Esophagus (tissue), 2 donors: ENCODE data around the gene MRPS31. TPM values are rescaled to one million over a fixed set of nuclear protein-coding genes. Genes with fewer than 3 reads are reported as not detected.

Experiments used
- H3K27ac ChIP-seq, 2 donors: one replicate each; pipeline ENCODE4 v1.5.1; 2013; ENCODE audit warnings: low read depth in 2 of 2, mild to moderate bottlenecking in 2 of 2, inconsistent platforms in 1 of 2, low read length in 1 of 2, moderate library complexity in 1 of 2
- H3K27me3 ChIP-seq, 2 donors: one replicate each; pipeline ENCODE4 v1.6.1; 2013; ENCODE audit warnings: low read length in 2 of 2, control low read depth in 1 of 2, mild to moderate bottlenecking in 1 of 2; ENCODE audit not compliant: insufficient read depth in 2 of 2, control insufficient read depth in 1 of 2
- H3K36me3 ChIP-seq, 2 donors: one replicate each; pipeline ENCODE4 v1.6.1; 2013; ENCODE audit warnings: low read length in 1 of 2; ENCODE audit not compliant: control insufficient read depth in 2 of 2, insufficient read depth in 2 of 2
- H3K4me1 ChIP-seq, 2 donors: one replicate each; pipeline ENCODE4 v1.6.1; 2013; ENCODE audit warnings: low read length in 1 of 2; ENCODE audit not compliant: control insufficient read depth in 2 of 2, insufficient read depth in 2 of 2
- H3K4me3 ChIP-seq, 2 donors: one replicate each; pipeline ENCODE4 v1.5.1; 2013; ENCODE audit warnings: low read length in 2 of 2, mild to moderate bottlenecking in 2 of 2, low read depth in 1 of 2, moderate library complexity in 1 of 2
- H3K9me3 ChIP-seq, 2 donors: one replicate each; pipeline ENCODE4 v1.6.1; 2013; ENCODE audit warnings: mild to moderate bottlenecking in 2 of 2, low read depth in 1 of 2, low read length in 1 of 2, moderate library complexity in 1 of 2; ENCODE audit not compliant: control insufficient read depth in 2 of 2, insufficient read depth in 1 of 2
- WGBS, 2 donors: extraction: QIAGEN DNeasy Blood & Tissue Kit; methylation state at CpG; one replicate each; pipeline ENCODE4 v1.1.7; 2013; 5-methylcytosine and 5-hydroxymethylcytosine counted together
- polyA plus RNA-seq, 2 donors: library from polyadenylated mRNA; stranded (reverse); fragments of 200-250 nt; gene quantifications; one replicate each; pipeline ENCODE4 v1.2.3, GENCODE V29; 2013
- donor health status: healthy with polysubstance abuse.
- donor health status: Bipolar disorder and iron deficiency.

MRPS31 gene
- polyA plus RNA-seq, 2 donors: 18.6 to 33.4 TPM

DNA sequence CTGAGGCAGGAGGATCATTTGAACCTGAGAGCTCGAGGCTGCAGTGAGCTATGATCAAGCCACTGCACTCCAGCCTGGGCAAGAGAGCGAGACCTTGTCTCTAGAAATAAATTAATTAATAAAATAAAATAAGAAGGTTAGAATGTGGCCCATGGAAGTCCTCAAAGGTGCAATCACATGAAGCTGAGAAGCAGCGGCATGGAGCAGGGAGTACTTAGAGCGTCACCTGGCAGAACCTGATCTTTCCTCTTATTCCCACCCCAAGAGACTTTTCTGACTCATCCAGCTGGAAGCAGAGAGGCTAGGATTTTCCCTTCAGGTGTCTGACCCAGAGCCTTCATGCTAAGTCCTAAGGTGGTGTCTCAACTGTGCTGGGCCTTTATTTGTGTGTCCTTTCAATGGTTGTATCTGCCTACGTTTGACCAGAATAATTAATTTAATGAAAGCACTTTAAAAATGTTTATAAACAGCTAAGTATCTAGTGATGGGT is 8.9 kb upstream of the MRPS31 start:
- Histone ChIP-seq H3K4me1 (peaks cover 0 to 2% of the 10 kb centered on the region in 2 donors), H3K27ac (no peak overlapping the region)
- WGBS, 2 donors: 86 to 90% methylated on average over 5 of the region's 5 CpGs

DNA sequence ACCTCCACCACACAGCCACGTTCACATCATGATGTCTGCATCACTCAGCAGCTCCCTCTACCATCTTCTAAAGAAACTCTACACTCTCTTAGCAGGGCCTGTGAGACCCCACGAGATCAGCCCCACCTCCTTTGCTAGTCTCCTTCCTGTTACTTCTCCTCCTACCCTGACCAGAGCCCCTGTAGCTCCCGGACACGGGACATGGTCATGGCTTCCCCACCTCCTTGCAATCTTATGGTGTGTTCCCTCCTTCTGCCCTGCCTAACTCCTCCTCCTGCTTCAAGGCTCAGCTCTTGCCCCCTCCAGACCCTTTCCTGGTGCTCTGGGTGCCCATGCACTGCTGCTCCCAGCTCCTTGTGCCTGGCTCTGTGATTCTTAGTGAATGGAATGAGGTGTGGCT is 8.1 kb upstream of the MRPS31 start:
- Histone ChIP-seq H3K27me3 (no peaks in the 10 kb centered on the region), H3K4me1 (peaks cover 0 to 2% of the 10 kb centered on the region in 2 donors), H3K27ac (no peak overlapping the region), H3K36me3 (no peaks in the 10 kb centered on the region), H3K9me3 (no peaks in the 10 kb centered on the region), H3K4me3 (no peak overlapping the region)
- 52% methylated on average over 4 of the region's 4 CpGs for whole genome bisulfite sequencing, 2 donors

More for the DNA sequence above, 8.9 kb upstream of the MRPS31 start:
- Histone ChIP-seq H3K36me3 (no peaks in the 10 kb centered on the region), H3K9me3 (no peaks in the 10 kb centered on the region), H3K4me3 (no peak overlapping the region), H3K27me3 (no peaks in the 10 kb centered on the region)

DNA sequence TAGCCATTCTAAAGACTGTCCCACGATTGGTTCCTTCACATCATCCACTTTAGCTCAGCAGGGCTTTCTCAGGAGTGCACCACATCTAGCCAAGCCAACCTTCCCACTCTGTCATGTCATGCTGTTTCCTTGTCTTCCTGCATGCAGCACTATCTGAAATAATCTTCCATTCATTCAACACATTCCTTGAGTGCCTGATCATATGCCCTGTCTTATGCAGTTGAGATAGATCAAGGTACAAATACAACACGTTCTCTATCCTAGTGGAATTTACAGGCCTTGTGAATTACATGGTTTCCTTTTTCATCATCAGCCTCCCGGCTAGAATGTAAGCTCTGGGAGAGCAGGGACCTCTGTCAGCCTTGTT is 6.8 kb upstream of the MRPS31 start:
- H3K27me3 ChIP-seq: no peaks in the 10 kb centered on the region
- no peaks in the 10 kb centered on the region for H3K36me3 ChIP-seq
- WGBS, 2 donors: 50 to 58% methylated on average over 3 of the region's 3 CpGs
- no peak overlapping the region for H3K27ac ChIP-seq
- peaks cover 0 to 2% of the 10 kb centered on the region in 2 donors for H3K4me1 ChIP-seq
- H3K9me3 ChIP-seq: no peaks in the 10 kb centered on the region
- H3K4me3 ChIP-seq: no peak overlapping the region

DNA sequence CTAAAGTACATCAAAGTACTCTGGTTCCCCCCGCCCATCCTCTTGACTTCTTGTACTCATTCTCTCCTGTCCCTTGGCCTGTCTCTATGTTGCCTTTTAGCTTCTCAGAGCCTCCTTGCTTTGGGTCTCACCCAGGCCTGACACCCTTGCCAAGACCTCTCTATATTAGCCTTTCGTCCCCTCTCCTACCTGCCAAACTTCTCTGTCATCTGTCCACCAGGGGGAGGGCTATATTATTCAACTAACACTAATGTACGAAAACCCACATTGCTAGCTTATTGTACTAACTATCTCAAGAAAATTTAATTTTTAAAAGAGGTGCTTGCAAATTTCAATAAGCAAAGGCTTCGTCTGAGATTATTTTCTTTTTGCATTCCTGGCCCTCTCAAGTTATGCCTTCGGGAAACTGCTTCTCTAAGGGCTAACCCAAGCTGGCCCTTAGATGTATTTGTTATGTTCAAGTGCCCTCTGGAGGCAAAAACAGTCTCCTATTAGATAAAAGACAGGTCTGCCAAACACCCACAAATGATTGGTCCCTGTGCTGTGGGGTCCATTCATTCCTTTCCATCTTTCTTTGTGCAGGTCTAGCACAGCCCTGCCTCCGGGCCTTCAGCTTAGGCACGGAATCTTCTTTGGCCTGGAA is 6.3 kb upstream of the MRPS31 start:
- Histone ChIP-seq H3K36me3 (no peaks in the 10 kb centered on the region), H3K27me3 (no peaks in the 10 kb centered on the region), H3K4me1 (peaks cover 0 to 2% of the 10 kb centered on the region in 2 donors), H3K27ac (peak overlapping the region; percentile 3 to 37), H3K4me3 (peak overlapping the region in 1 of 2 donors; percentile 37), H3K9me3 (no peaks in the 10 kb centered on the region)
- 18% methylated on average over 7 of the region's 7 CpGs for WGBS, 2 donors

DNA sequence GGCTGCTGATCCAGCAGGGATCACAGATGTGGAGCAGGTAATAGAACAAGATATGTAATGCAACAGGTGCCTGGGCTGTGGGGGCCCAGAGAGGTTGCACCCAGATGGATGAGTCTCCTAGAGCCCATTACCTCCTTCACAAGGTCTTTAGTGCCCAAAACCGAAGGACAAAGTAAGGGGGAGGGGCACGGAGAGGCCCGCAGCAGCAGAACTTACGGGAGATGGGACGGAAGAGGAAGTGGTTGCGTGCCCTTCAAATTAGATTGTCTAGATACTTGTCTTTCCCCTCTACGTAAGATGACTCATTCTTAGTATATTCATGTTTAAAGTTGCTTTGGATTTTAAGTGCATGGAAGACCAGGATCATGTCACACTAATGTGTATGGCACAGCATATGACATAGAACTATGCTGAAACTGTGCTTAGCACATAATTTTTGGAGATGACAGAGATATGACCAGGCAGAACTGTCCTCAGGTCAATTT is 5.7 kb upstream of the MRPS31 start:
- Histone ChIP-seq H3K27me3 (no peaks in the 10 kb centered on the region), H3K9me3 (no peaks in the 10 kb centered on the region), H3K27ac (peak overlapping the region in 1 of 2 donors; percentile 37), H3K4me1 (peaks cover 0 to 2% of the 10 kb centered on the region in 2 donors), H3K4me3 (no peak overlapping the region), H3K36me3 (no peaks in the 10 kb centered on the region)
- 36 to 42% methylated on average over 7 of the region's 7 CpGs for WGBS, 2 donors

DNA sequence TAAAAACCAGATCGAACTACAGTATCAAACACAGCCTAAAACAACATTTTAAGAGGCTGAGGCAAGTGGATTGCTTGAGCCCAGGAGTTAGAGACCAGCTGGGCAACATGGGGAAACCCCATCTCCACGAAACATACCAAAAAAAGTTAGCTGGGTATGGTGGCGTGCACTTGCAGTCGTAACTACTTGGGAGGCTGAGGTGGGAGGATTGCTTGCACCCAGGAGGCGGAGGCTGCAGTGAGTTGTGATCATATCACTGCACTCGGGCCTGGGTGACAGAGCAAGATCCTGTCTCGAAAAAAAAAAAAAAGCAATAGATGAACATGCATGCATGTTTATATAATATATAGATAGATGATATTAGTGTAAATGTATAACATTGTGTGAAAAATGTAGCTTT is 5.2 kb upstream of the MRPS31 start:
- no peaks in the 10 kb centered on the region for H3K27me3 ChIP-seq
- 73 to 82% methylated on average over 7 of the region's 7 CpGs for WGBS, 2 donors
- no peaks in the 10 kb centered on the region for H3K9me3 ChIP-seq
- H3K4me1 ChIP-seq: peaks cover 0 to 2% of the 10 kb centered on the region in 2 donors
- H3K4me3 ChIP-seq: no peak overlapping the region
- no peaks in the 10 kb centered on the region for H3K36me3 ChIP-seq
- H3K27ac ChIP-seq: no peak overlapping the region

DNA sequence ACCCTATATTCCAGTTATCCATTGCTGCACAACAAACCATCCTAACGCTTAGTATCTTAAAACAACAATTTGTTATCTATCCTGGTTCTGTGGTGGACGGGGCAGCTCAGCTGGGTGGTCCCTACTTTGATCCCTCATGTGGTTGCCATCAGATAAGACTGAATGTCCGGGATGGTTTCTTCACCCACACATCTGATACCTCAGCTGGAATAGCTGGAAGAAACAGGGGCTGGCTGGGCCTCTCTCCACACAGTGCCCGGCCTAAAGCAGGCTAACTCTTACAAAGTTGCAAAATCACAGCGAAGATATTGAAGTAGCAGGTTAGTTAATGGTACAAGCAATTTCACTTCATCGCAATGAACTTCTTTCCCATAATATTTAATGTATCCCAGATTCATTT is 3.7 kb upstream of the MRPS31 start:
- H3K27ac ChIP-seq: no peak overlapping the region
- H3K36me3 ChIP-seq: no peaks in the 10 kb centered on the region
- no peak overlapping the region for H3K4me3 ChIP-seq
- H3K27me3 ChIP-seq: no peaks in the 10 kb centered on the region
- WGBS, 2 donors: 77 to 79% methylated on average over 6 of the region's 6 CpGs
- H3K4me1 ChIP-seq: peaks cover 0 to 2% of the 10 kb centered on the region in 2 donors
- no peaks in the 10 kb centered on the region for H3K9me3 ChIP-seq

DNA sequence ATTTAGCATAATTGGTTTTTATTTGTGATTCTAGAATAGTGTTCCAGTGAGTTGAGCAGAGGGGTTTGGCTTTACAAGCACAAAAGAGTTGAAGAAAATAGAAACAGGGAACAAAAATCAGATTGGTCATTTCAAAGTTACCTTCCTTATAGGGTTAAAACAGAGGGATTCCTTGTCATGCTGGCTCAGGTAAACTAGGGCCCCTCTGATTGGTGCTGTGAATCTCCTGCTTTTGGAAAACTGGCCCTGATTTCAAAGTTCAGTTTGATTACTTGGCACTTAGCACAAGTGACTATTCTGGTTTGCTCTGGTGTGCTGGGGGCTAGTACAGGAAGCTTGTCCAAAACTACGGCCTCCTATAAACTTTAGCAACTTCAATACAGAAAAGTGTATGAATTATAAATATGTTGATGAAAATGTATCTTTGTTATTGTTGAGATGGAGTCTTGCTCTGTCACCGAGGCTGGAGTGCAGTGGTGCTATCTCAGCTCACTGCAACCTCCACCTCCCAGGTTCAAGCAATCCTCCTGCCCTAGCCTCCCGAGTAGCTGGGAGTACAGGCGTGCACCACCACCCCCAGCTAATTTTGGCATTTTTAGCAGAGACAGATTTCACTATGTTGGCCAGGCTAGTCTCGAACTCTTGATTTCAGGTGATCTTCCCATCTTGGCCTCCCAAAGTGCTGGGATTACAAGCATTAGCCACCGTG is 1.9 kb upstream of the MRPS31 start:
- Histone ChIP-seq H3K36me3 (no peaks in the 10 kb centered on the region), H3K27me3 (no peaks in the 10 kb centered on the region), H3K4me1 (peaks cover 0 to 2% of the 10 kb centered on the region in 2 donors), H3K9me3 (no peaks in the 10 kb centered on the region), H3K27ac (no peak overlapping the region), H3K4me3 (no peak overlapping the region)
- WGBS, 2 donors: 88 to 92% methylated on average over 6 of the region's 6 CpGs

DNA sequence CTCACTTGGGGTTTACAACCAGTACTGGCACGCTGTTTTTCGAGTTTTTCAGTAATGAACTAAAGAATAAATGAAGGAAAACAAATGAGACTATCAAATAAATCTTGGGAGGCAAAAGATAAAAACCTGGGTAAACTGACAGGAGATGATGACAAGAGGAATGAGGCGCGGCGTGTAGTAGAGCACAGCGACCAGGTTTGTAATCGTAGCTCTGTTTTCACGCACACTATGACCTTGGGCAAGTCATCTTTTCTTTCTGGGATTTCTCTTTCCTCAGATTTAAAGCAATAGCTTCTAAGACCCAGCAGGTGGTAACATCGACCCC is 419 bp downstream of the MRPS31 start:
- Histone ChIP-seq H3K4me3 (peak overlapping the region; percentile 73 to 95), H3K27me3 (no peaks in the 10 kb centered on the region), H3K36me3 (no peaks in the 10 kb centered on the region), H3K9me3 (no peaks in the 10 kb centered on the region), H3K27ac (peak overlapping the region; percentile 90 to 97), H3K4me1 (no peaks in the 10 kb centered on the region)
- 0 to 1% methylated on average over 9 of the region's 9 CpGs for WGBS, 2 donors

DNA sequence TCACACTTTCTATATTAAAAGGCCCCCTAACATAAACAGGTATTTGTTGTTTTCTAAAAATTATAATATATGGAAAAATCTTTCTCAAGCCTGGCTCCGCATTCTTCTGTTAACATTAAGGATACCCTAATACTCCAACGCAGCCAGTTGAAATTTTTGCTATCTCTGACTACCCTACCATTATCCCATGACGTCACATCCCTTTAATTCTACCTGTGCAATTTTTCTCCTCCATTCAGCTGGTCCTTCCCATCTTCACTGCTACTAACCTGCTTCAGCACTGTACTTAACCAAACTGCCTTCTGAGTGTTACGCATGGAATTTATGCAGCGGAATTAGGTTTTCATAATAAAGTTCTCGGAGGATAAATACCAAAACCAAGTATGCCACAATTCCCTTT is 1.0 kb downstream of the MRPS31 start:
- Histone ChIP-seq H3K4me3 (peak overlapping the region in 1 of 2 donors; percentile 95), H3K4me1 (no peaks in the 10 kb centered on the region), H3K27ac (no peak overlapping the region), H3K9me3 (no peaks in the 10 kb centered on the region), H3K36me3 (no peaks in the 10 kb centered on the region), H3K27me3 (no peaks in the 10 kb centered on the region)
- WGBS, 2 donors: 75 to 77% methylated on average over 6 of the region's 6 CpGs
